PC-3 (cell line): ENCODE data around the gene SHANK2. TPM values are rescaled to one million over a fixed set of nuclear protein-coding genes. Genes with fewer than 3 reads are reported as not detected.

Experiments
- ATAC-seq: fragments of 200-7000 bp; cut with Tn5 transposase; 2 replicates; pipeline ENCODE4 v1.9.1; 2020; ENCODE audit warnings: mild to moderate bottlenecking, moderate library complexity
- BruUV-seq: library from RNA; stranded (reverse); fragments of 400-500 nt; replicated peaks from 2 replicates; lab custom pipeline; 2021; lab: Mats Ljungman, UMichigan
- CTCF ChIA-PET: fragments of 300-600 bp; sonication (Branson Sonifier 250); formaldehyde crosslinking; loops from one replicate; lab custom pipeline; 2022; ENCODE audit warnings: antibody characterized with exemption; lab: Charles Lee
- POLR2A ChIA-PET: fragments of 300-600 bp; sonication (Branson Sonifier 250); formaldehyde crosslinking; loops from one replicate; lab custom pipeline; 2022; ENCODE audit warnings: antibody characterized with exemption; ENCODE audit not compliant: unreplicated experiment; lab: Charles Lee
- DNase-seq: peaks from one replicate; pipeline ENCODE4 v3.0.0-alpha.2; 2015
- H2AFZ ChIP-seq: fragments of 300-600 bp; sonication (generic); 2 replicates; pipeline ENCODE4 v1.6.0; 2016; ENCODE audit warnings: antibody characterized with exemption, low read length
- H3F3A ChIP-seq: fragments of 300-600 bp; sonication (generic); one replicate; pipeline ENCODE4 v1.6.0; 2017; ENCODE audit warnings: antibody characterized with exemption, low read length, control low read depth, mild to moderate bottlenecking; ENCODE audit not compliant: unreplicated experiment
- H3K27ac ChIP-seq: fragments of 300-600 bp; sonication (generic); 2 replicates; pipeline ENCODE4 v1.5.1; 2016; ENCODE audit warnings: mild to moderate bottlenecking, low read length
- H3K27me3 ChIP-seq: fragments of 300-600 bp; sonication (generic); 2 replicates; pipeline ENCODE4 v1.6.1; 2016; ENCODE audit warnings: low read length, mixed read lengths
- H3K36me3 ChIP-seq: fragments of 300-600 bp; sonication (generic); 2 replicates; pipeline ENCODE4 v1.6.1; 2016; ENCODE audit warnings: low read depth, mixed run types, low read length, mixed read lengths
- H3K4me1 ChIP-seq: fragments of 300-600 bp; sonication (generic); 2 replicates; pipeline ENCODE4 v1.5.1; 2016; ENCODE audit warnings: low read length; ENCODE audit not compliant: insufficient read depth
- H3K4me2 ChIP-seq: fragments of 300-600 bp; sonication (generic); 2 replicates; pipeline ENCODE4 v1.6.0; 2016; ENCODE audit warnings: low read length
- H3K4me3 ChIP-seq: fragments of 300-600 bp; sonication (generic); 2 replicates; pipeline ENCODE4 v1.5.1; 2016; ENCODE audit warnings: mild to moderate bottlenecking, low read length, mixed read lengths
- H3K79me2 ChIP-seq: fragments of 300-600 bp; sonication (generic); 2 replicates; pipeline ENCODE4 v1.6.1; 2017; ENCODE audit warnings: low read length, mixed read lengths
- H3K9ac ChIP-seq: fragments of 300-600 bp; sonication (generic); 2 replicates; pipeline ENCODE4 v1.6.0; 2016; ENCODE audit warnings: mild to moderate bottlenecking, low read length
- H3K9me2 ChIP-seq: fragments of 300-600 bp; sonication (generic); replicated peaks from 2 replicates; pipeline ENCODE4 v1.6.1; 2016; ENCODE audit warnings: mixed run types, low read length, mixed read lengths
- H3K9me3 ChIP-seq: fragments of 300-600 bp; sonication (generic); 2 replicates; pipeline ENCODE4 v1.6.1; 2016; ENCODE audit warnings: low read length, mixed read lengths
- H4K20me1 ChIP-seq: fragments of 300-600 bp; sonication (generic); 2 replicates; pipeline ENCODE4 v1.6.1; 2016; ENCODE audit warnings: low read length, mixed read lengths
- EZH2 ChIP-seq: fragments of 300-600 bp; sonication (generic); IDR thresholded peaks from one replicate; pipeline ENCODE4 v1.6.1; 2017; ENCODE audit warnings: antibody characterized with exemption, mild to moderate bottlenecking, low read length; ENCODE audit not compliant: unreplicated experiment
- EZH2phosphoT487 ChIP-seq: fragments of 300-600 bp; sonication (generic); IDR thresholded peaks from 2 replicates; pipeline ENCODE4 v1.6.1; 2018; ENCODE audit warnings: mild to moderate bottlenecking, antibody characterized with exemption, low read length, borderline replicate concordance
- intact Hi-C: fragments of 100-400 bp; cut with micrococcal nuclease; formaldehyde crosslinking; loops from 2 replicates; pipeline ENCODE4 v1.9.0; 2023
- total RNA-seq: library from RNA; depleted of rRNA; stranded (reverse); fragments of >200 nt; gene quantifications from 2 replicates; pipeline ENCODE4 v1.2.3, GENCODE V29; 2014; rRNA removed
- TF ChIP-seq, protein P1 (sequence below): fragments of 300-600 bp; sonication (generic); conservative IDR thresholded peaks from 2 replicates; pipeline ENCODE4 v1.5.1; 2017; ENCODE audit warnings: antibody characterized with exemption, low read depth, mild to moderate bottlenecking, low read length

The SHANK2 gene
- total RNA-seq, 1 experiment from 2014 or later = 45.0 TPM

DNA sequence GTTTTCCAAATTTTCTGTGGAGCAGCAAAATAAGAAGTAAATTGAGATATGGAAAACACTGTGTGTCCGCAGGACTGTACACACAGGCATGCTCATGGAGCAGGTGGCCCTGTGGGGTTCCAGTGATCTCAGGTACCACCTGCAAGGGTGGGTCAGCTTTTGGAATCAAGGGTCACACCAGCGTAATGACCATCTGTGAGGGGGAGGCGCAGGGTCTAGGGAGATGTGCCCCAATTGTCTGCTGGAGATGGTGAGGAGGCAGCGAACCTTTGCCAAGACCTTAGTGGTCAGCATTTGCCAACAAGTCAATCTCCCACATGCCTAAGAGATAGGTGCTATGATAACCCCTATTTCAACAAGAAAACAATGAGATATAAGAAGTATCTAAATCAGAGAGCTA lies 49.4 kb downstream of the SHANK2 start:
- Histone ChIP-seq H3F3A (no peaks in the 10 kb centered on the region), H4K20me1 (no peaks in the 10 kb centered on the region), H3K4me3 (no peak overlapping the region), H3K9me2 (no peaks in the 10 kb centered on the region), H3K4me2 (no peak overlapping the region), H3K27me3 (no peaks in the 10 kb centered on the region), H3K9me3 (no peaks in the 10 kb centered on the region), H3K27ac (no peak overlapping the region), H3K36me3 (no peaks in the 10 kb centered on the region), H3K4me1 (peaks cover 5% of the 10 kb centered on the region; the same call in 1 of the 2 replicates), H2AFZ (no peak overlapping the region), H3K9ac (no peak overlapping the region), H3K79me2 (peaks cover 6% of the 10 kb centered on the region; the same call in 1 of the 2 replicates)
- no peak for DNase-seq
- ChIA-PET CTCF (no interaction called here), POLR2A (no interaction called here)
- TF ChIP-seq, protein P1, sequence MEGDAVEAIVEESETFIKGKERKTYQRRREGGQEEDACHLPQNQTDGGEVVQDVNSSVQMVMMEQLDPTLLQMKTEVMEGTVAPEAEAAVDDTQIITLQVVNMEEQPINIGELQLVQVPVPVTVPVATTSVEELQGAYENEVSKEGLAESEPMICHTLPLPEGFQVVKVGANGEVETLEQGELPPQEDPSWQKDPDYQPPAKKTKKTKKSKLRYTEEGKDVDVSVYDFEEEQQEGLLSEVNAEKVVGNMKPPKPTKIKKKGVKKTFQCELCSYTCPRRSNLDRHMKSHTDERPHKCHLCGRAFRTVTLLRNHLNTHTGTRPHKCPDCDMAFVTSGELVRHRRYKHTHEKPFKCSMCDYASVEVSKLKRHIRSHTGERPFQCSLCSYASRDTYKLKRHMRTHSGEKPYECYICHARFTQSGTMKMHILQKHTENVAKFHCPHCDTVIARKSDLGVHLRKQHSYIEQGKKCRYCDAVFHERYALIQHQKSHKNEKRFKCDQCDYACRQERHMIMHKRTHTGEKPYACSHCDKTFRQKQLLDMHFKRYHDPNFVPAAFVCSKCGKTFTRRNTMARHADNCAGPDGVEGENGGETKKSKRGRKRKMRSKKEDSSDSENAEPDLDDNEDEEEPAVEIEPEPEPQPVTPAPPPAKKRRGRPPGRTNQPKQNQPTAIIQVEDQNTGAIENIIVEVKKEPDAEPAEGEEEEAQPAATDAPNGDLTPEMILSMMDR = no peak
- TF ChIP-seq EZH2phosphoT487 = no peak
- no peak for TF ChIP-seq EZH2
- no TSS peak for BruUV-seq
- intact Hi-C loops = no loop called here
- ATAC-seq = no peak

DNA sequence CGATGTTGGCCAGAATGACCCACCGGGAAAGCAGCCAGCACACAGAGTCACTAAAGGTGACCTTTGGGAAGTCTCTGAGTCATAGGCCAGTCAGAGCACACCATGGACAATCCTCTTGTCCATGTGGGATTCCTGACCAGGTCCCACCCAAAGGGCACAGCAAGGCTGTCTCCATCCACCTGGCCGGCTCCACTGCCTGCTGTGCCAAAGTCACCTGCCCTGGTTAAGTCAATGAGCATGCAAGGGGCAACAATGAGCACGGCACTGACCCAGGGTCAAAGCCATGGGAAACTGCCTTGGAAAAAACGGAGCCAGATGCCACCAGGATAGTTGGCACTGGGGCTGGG lies 49.8 kb downstream of the SHANK2 start:
- H3K27ac ChIP-seq = no peak overlapping the region
- H3K4me1 ChIP-seq = peaks cover 5% of the 10 kb centered on the region; the same call in 1 of the 2 replicates
- TF ChIP-seq EZH2phosphoT487 (no peak), EZH2 (no peak)
- TF ChIP-seq, protein P1 = no peak
- ChIA-PET POLR2A (no interaction called here), CTCF (no interaction called here)
- H3K4me3 ChIP-seq = no peak overlapping the region
- no peaks in the 10 kb centered on the region for H3K36me3 ChIP-seq
- no peaks in the 10 kb centered on the region for H3F3A ChIP-seq
- DNase-seq = no peak
- H3K9me3 ChIP-seq = no peaks in the 10 kb centered on the region
- H3K4me2 ChIP-seq = no peak overlapping the region
- H3K27me3 ChIP-seq = no peaks in the 10 kb centered on the region
- no TSS peak for BruUV-seq
- no peaks in the 10 kb centered on the region for H4K20me1 ChIP-seq
- H3K79me2 ChIP-seq = peaks cover 6% of the 10 kb centered on the region; the same call in 1 of the 2 replicates
- H3K9me2 ChIP-seq = no peaks in the 10 kb centered on the region
- intact Hi-C loops = no loop called here
- no peak overlapping the region for H2AFZ ChIP-seq
- no peak overlapping the region for H3K9ac ChIP-seq
- ATAC-seq = no peak

Other genes starting within 250 kb of the SHANK2 start
- 125 and 127 TPM in 2 replicates for gene DHCR7, start 195.8 kb upstream of the SHANK2 start, total RNA-seq
- 64.8 and 70.7 TPM in 2 replicates for gene NADSYN1, start 200.6 kb upstream of the SHANK2 start, total RNA-seq